GM12891 (cell line): Measurements from ENCODE around the gene PPARA.

ENCODE experiments used
- POLR2A ChIP-seq: IDR thresholded peaks from 2 replicates; pipeline ENCODE4 v1.6.1; 2011; ENCODE audit warnings: low read depth, low read length, control low read depth
- POLR2AphosphoS5 ChIP-seq: IDR thresholded peaks from 2 replicates; pipeline ENCODE4 v1.6.1; 2011; ENCODE audit warnings: low read depth, low read length, control low read depth
- TAF1 ChIP-seq: IDR thresholded peaks from 2 replicates; pipeline ENCODE4 v1.6.1; 2011; ENCODE audit warnings: low read depth, low read length, control low read depth

GRCh38 chr22:46287873-46288751 is 137.8 kb downstream of the PPARA start:
- peak; percentile 93 for TF ChIP-seq POLR2A
- peak; percentile 94 for TF ChIP-seq POLR2AphosphoS5
- peak; percentile 69 for TF ChIP-seq TAF1
